GM12864 (cell line): ENCODE results near the gene HELZ2.
A peak's percentile ranks its signal among the peaks of the same experiment; 100 is the strongest.

ENCODE experiments used
- DNase-seq: peaks from one replicate; pipeline ENCODE4 v3.0.0-alpha.2; 2011; ENCODE audit warnings: low read depth
- H3K4me3 ChIP-seq: 2 replicates; pipeline ENCODE4 v1.5.1; 2011; ENCODE audit warnings: mild to moderate bottlenecking, low read depth, low read length, control low read depth
- CTCF ChIP-seq: IDR thresholded peaks from 2 replicates; pipeline ENCODE4 v1.5.1; 2011; ENCODE audit warnings: low read depth, mild to moderate bottlenecking, moderate library complexity, low read length, control low read depth, inconsistent platforms; ENCODE audit errors: missing control alignments

Gene HELZ2

GRCh38 chr20:63543131-63543530, 30.9 kb downstream of the HELZ2 start:
- DNase-seq: no peak
- TF ChIP-seq CTCF: no peak
- H3K4me3 ChIP-seq: peak overlapping the region; percentile 51

GRCh38 chr20:63542696-63543095, 31.3 kb downstream of the HELZ2 start:
- peak; percentile 57 for DNase-seq
- H3K4me3 ChIP-seq: peak overlapping the region; percentile 51

GRCh38 chr20:63542031-63542559, 31.9 kb downstream of the HELZ2 start:
- DNase-seq: no peak
- H3K4me3 ChIP-seq: peak overlapping the region; percentile 51
- no peak for TF ChIP-seq CTCF

More at GRCh38 chr20:63542696-63543095, 31.3 kb downstream of the HELZ2 start:
- no peak for TF ChIP-seq CTCF

- TF ChIP-seq CTCF: no peak
- no peak for DNase-seq
- peak overlapping the region; percentile 51 for H3K4me3 ChIP-seq
Observed at GRCh38 chr20:63541371-63541770, 32.7 kb downstream of the HELZ2 start.

- DNase-seq: no peak
Observed at GRCh38 chr20:63540417-63541186, 33.4 kb downstream of the HELZ2 start.

GRCh38 chr20:63539441-63540370, 34.3 kb downstream of the HELZ2 start:
- no peak overlapping the region for H3K4me3 ChIP-seq
- DNase-seq: no peak
- no peak for TF ChIP-seq CTCF

More at GRCh38 chr20:63540417-63541186, 33.4 kb downstream of the HELZ2 start:
- no peak for TF ChIP-seq CTCF
- no peak overlapping the region for H3K4me3 ChIP-seq
